Vagina (tissue), 2 donors: ENCODE measurements around the gene FHIT. TPM values are rescaled to one million over a fixed set of nuclear protein-coding genes. Genes with fewer than 3 reads are reported as not detected.

Experiments used
- DNase-seq, 2 donors: peaks; one replicate each; pipeline ENCODE4 v3.0.0-alpha.2; 2017; ENCODE audit errors: extremely low spot score in 2 of 2
- H3K27ac ChIP-seq: fragments of 200-600 bp; sonication (generic); one replicate; pipeline ENCODE4 v1.5.1; 2019
- H3K27me3 ChIP-seq: fragments of 200-600 bp; sonication (generic); one replicate; pipeline ENCODE4 v1.5.1; 2019
- H3K36me3 ChIP-seq, 2 donors: fragments of 200-600 bp; sonication (generic); one replicate each; pipeline ENCODE4 v1.5.1; 2017 to 2019
- H3K4me1 ChIP-seq: fragments of 200-600 bp; sonication (generic); one replicate; pipeline ENCODE4 v1.5.1; 2019
- H3K4me3 ChIP-seq, 2 donors: fragments of 200-600 bp; sonication (generic); 1 replicate in 1 of 2; 2 replicates in 1 of 2; pipeline ENCODE4 v1.5.1; 2016 to 2019
- H3K9me3 ChIP-seq: fragments of 200-600 bp; sonication (generic); one replicate; pipeline ENCODE4 v1.5.1; 2019
- CTCF ChIP-seq, 3 experiments: fragments of 450-650 bp in 2 of 3; fragments of 200-600 bp in 1 of 3; sonication (generic) in 1 of 3; IDR thresholded peaks; one replicate each; pipeline ENCODE4 v1.5.1; 2017 to 2019; ENCODE audit warnings: antibody characterized with exemption in 3 of 3, mild to moderate bottlenecking in 2 of 3, moderate library complexity in 2 of 3
- POLR2A ChIP-seq, 2 donors: fragments of 450-650 bp; IDR thresholded peaks; one replicate each; pipeline ENCODE4 v1.6.1; 2017; ENCODE audit warnings: antibody characterized with exemption in 2 of 2, mild to moderate bottlenecking in 2 of 2, moderate library complexity in 2 of 2
- POLR2AphosphoS5 ChIP-seq, 2 donors: sonication (generic); formaldehyde crosslinking; IDR thresholded peaks; one replicate each; pipeline ENCODE4 v1.9.0; 2017; ENCODE audit warnings: antibody characterized with exemption in 2 of 2, mild to moderate bottlenecking in 2 of 2, low read depth in 1 of 2; ENCODE audit not compliant: insufficient read depth in 1 of 2
- intact Hi-C: fragments of 100-400 bp; cut with DNase I; formaldehyde crosslinking; loops from one replicate; pipeline ENCODE4 v1.15.1; 2023
- total RNA-seq: library from RNA; depleted of rRNA; stranded (reverse); fragments of >200 nt; gene quantifications from one replicate; pipeline ENCODE4 v1.2.3, GENCODE V29; 2016

Gene FHIT
- total RNA-seq, 1 donor from 2014 or later: 7.9 TPM

GRCh38 chr3:59978979-59979378 lies 1272.3 kb downstream of the FHIT start:
- no peak for DNase-seq
- no peaks in the 10 kb centered on the region for H3K4me1 ChIP-seq
- H3K9me3 ChIP-seq: no peaks in the 10 kb centered on the region
- no peak for TF ChIP-seq CTCF (IDR thresholded peaks at IDR 0.05)
- no peak for TF ChIP-seq POLR2A (IDR thresholded peaks at IDR 0.05)
- TF ChIP-seq POLR2AphosphoS5 (IDR thresholded peaks at IDR 0.05; ENCODE audit: insufficient read depth in 1 of 2, low read depth in 1 of 2): no peak
- intact Hi-C loops: no loop called here
- no peaks in the 10 kb centered on the region for H3K27me3 ChIP-seq
- H3K4me3 ChIP-seq: no peak overlapping the region
- no peaks in the 10 kb centered on the region for H3K36me3 ChIP-seq
- H3K27ac ChIP-seq: no peak overlapping the region

GRCh38 chr3:59970796-59971195 lies 1280.5 kb downstream of the FHIT start:
- H3K9me3 ChIP-seq: no peaks in the 10 kb centered on the region
- no peaks in the 10 kb centered on the region for H3K27me3 ChIP-seq
- TF ChIP-seq POLR2A (IDR thresholded peaks at IDR 0.05) (no peak), CTCF (IDR thresholded peaks at IDR 0.05) (no peak), POLR2AphosphoS5 (IDR thresholded peaks at IDR 0.05; ENCODE audit: insufficient read depth in 1 of 2, low read depth in 1 of 2) (no peak)
- DNase-seq: no peak
- H3K4me3 ChIP-seq: no peak overlapping the region
- H3K36me3 ChIP-seq: no peaks in the 10 kb centered on the region
- no peak overlapping the region for H3K27ac ChIP-seq
- no peaks in the 10 kb centered on the region for H3K4me1 ChIP-seq
- intact Hi-C loops: no loop called here

GRCh38 chr3:59970376-59970775 lies 1280.9 kb downstream of the FHIT start:
- Histone ChIP-seq H3K4me1 (no peaks in the 10 kb centered on the region), H3K36me3 (no peaks in the 10 kb centered on the region), H3K27me3 (no peaks in the 10 kb centered on the region), H3K4me3 (no peak overlapping the region), H3K9me3 (no peaks in the 10 kb centered on the region), H3K27ac (no peak overlapping the region)
- DNase-seq: no peak
- no peak for TF ChIP-seq POLR2AphosphoS5 (IDR thresholded peaks at IDR 0.05; ENCODE audit: insufficient read depth in 1 of 2, low read depth in 1 of 2)
- TF ChIP-seq POLR2A (IDR thresholded peaks at IDR 0.05): no peak
- no peak for TF ChIP-seq CTCF (IDR thresholded peaks at IDR 0.05)
- intact Hi-C loops: no loop called here

GRCh38 chr3:59968513-59969045 lies 1282.7 kb downstream of the FHIT start:
- Histone ChIP-seq H3K4me3 (no peak overlapping the region), H3K9me3 (no peaks in the 10 kb centered on the region), H3K27me3 (no peaks in the 10 kb centered on the region), H3K36me3 (no peaks in the 10 kb centered on the region), H3K4me1 (no peaks in the 10 kb centered on the region), H3K27ac (no peak overlapping the region)
- DNase-seq: no peak
- intact Hi-C loops: no loop called here
- TF ChIP-seq CTCF (IDR thresholded peaks at IDR 0.05): no peak

- Histone ChIP-seq H3K27ac (no peak overlapping the region), H3K9me3 (no peaks in the 10 kb centered on the region), H3K36me3 (no peaks in the 10 kb centered on the region), H3K27me3 (no peaks in the 10 kb centered on the region), H3K4me3 (no peak overlapping the region), H3K4me1 (no peaks in the 10 kb centered on the region)
- TF ChIP-seq POLR2AphosphoS5 (IDR thresholded peaks at IDR 0.05; ENCODE audit: insufficient read depth in 1 of 2, low read depth in 1 of 2) (no peak), CTCF (IDR thresholded peaks at IDR 0.05) (no peak), POLR2A (IDR thresholded peaks at IDR 0.05) (no peak)
- intact Hi-C loops: no loop called here
- DNase-seq: no peak
These were observed 1287.6 kb downstream of the FHIT start for GRCh38 chr3:59963676-59964075.
